HEK293T (cell line): Measurements from ENCODE around the gene RUVBL2.

Source experiments
- ARNT ChIP-seq: fragments of 450-650 bp; IDR thresholded peaks from 2 replicates; pipeline ENCODE4 v1.6.1; 2017; ENCODE audit warnings: mild to moderate bottlenecking
- BHLHE40 ChIP-seq: fragments of 450-650 bp; IDR thresholded peaks from 2 replicates; pipeline ENCODE4 v1.6.1; 2016; ENCODE audit warnings: mild to moderate bottlenecking, moderate library complexity, borderline replicate concordance
- CTBP1 ChIP-seq: fragments of 450-650 bp; IDR thresholded peaks from 2 replicates; pipeline ENCODE4 v1.6.1; 2016; ENCODE audit warnings: borderline replicate concordance
- FOXA1 ChIP-seq: fragments of 450-650 bp; IDR thresholded peaks from 2 replicates; pipeline ENCODE4 v1.6.1; 2016; ENCODE audit warnings: mild to moderate bottlenecking
- FOXM1 ChIP-seq: fragments of 450-650 bp; IDR thresholded peaks from 2 replicates; pipeline ENCODE4 v1.6.1; 2017; ENCODE audit warnings: mild to moderate bottlenecking, borderline replicate concordance
- HDGF ChIP-seq: fragments of 450-650 bp; IDR thresholded peaks from 2 replicates; pipeline ENCODE4 v1.6.1; 2017; ENCODE audit warnings: antibody characterized with exemption, borderline replicate concordance
- L3MBTL2 ChIP-seq: fragments of 450-650 bp; conservative IDR thresholded peaks from 2 replicates; pipeline ENCODE4 v1.6.1; 2016; ENCODE audit warnings: mild to moderate bottlenecking
- LEF1 ChIP-seq: fragments of 450-650 bp; IDR thresholded peaks from 2 replicates; pipeline ENCODE4 v1.6.1; 2017; ENCODE audit warnings: mild to moderate bottlenecking, borderline replicate concordance
- PKNOX1 ChIP-seq: fragments of 450-650 bp; IDR thresholded peaks from 2 replicates; pipeline ENCODE4 v1.6.1; 2016
- SP1 ChIP-seq: fragments of 450-650 bp; IDR thresholded peaks from 2 replicates; pipeline ENCODE4 v1.6.1; 2017
- SUZ12 ChIP-seq: fragments of 450-650 bp; IDR thresholded peaks from 2 replicates; pipeline ENCODE4 v1.6.1; 2016; ENCODE audit warnings: mild to moderate bottlenecking
- ZNF384 ChIP-seq: fragments of 450-650 bp; IDR thresholded peaks from 2 replicates; pipeline ENCODE4 v1.6.1; 2016

GRCh38 chr19:49019242-49019932, 25.7 kb downstream of the RUVBL2 start:
- no peak for TF ChIP-seq SP1
- no peak for TF ChIP-seq ARNT
- TF ChIP-seq FOXM1: no peak
- TF ChIP-seq SUZ12: no peak
- no peak for TF ChIP-seq HDGF
- TF ChIP-seq CTBP1: no peak
- TF ChIP-seq ZNF384: no peak
- no peak for TF ChIP-seq PKNOX1
- no peak for TF ChIP-seq FOXA1
- TF ChIP-seq BHLHE40: no peak
- TF ChIP-seq LEF1: no peak
- TF ChIP-seq L3MBTL2: no peak
